Loucy (cell line): ENCODE results near the gene TMEM235.

Experiments used
- H2AFZ ChIP-seq: fragments of 200-600 bp; sonication (generic); 2 replicates; pipeline ENCODE4 v1.6.0; 2016; ENCODE audit warnings: antibody characterized with exemption, mild to moderate bottlenecking, low read length, moderate library complexity
- H3F3A ChIP-seq: fragments of 200-600 bp; 2 replicates; pipeline ENCODE4 v1.6.0; 2016; ENCODE audit warnings: antibody characterized with exemption, low read depth, mild to moderate bottlenecking
- H3K27me3 ChIP-seq: fragments of 200-600 bp; sonication (generic); 2 replicates; pipeline ENCODE4 v1.6.1; 2014; ENCODE audit warnings: low read length, mild to moderate bottlenecking; ENCODE audit not compliant: insufficient read depth, poor library complexity, severe bottlenecking
- H3K36me3 ChIP-seq: fragments of 200-600 bp; sonication (generic); 2 replicates; pipeline ENCODE4 v1.6.1; 2016; ENCODE audit warnings: low read length; ENCODE audit not compliant: insufficient read depth
- H3K4me1 ChIP-seq: fragments of 200-600 bp; sonication (generic); 2 replicates; pipeline ENCODE4 v1.5.1; 2014; ENCODE audit warnings: low read length, mild to moderate bottlenecking; ENCODE audit not compliant: insufficient read depth, poor library complexity, severe bottlenecking
- H3K4me2 ChIP-seq: fragments of 200-600 bp; sonication (generic); 2 replicates; pipeline ENCODE4 v1.6.0; 2014; ENCODE audit warnings: antibody characterized with exemption, low read length, low read depth, mild to moderate bottlenecking; ENCODE audit not compliant: poor library complexity, severe bottlenecking
- H3K4me3 ChIP-seq: fragments of 200-600 bp; sonication (generic); 2 replicates; pipeline ENCODE4 v1.5.1; 2014; ENCODE audit warnings: low read length, mild to moderate bottlenecking, mixed read lengths; ENCODE audit not compliant: poor library complexity, severe bottlenecking
- H3K79me2 ChIP-seq: fragments of 200-600 bp; sonication (generic); 2 replicates; pipeline ENCODE4 v1.6.1; 2014; ENCODE audit warnings: low read length; ENCODE audit not compliant: insufficient read depth
- H3K9ac ChIP-seq: fragments of 200-600 bp; sonication (generic); 2 replicates; pipeline ENCODE4 v1.6.0; 2014; ENCODE audit warnings: mild to moderate bottlenecking, low read depth, low read length, moderate library complexity; ENCODE audit not compliant: poor library complexity, severe bottlenecking
- H3K9me2 ChIP-seq: fragments of 200-600 bp; sonication (generic); replicated peaks from 2 replicates; pipeline ENCODE4 v1.6.1; 2016; ENCODE audit warnings: low read depth, low read length, mixed read lengths
- H3K9me3 ChIP-seq: fragments of 200-600 bp; sonication (generic); 2 replicates; pipeline ENCODE4 v1.6.1; 2014; ENCODE audit warnings: mild to moderate bottlenecking, antibody characterized with exemption, low read length, low read depth; ENCODE audit not compliant: insufficient read depth
- H4K20me1 ChIP-seq: fragments of 200-600 bp; sonication (generic); 2 replicates; pipeline ENCODE4 v1.6.0; 2014; ENCODE audit warnings: antibody characterized with exemption, low read length, mild to moderate bottlenecking; ENCODE audit not compliant: insufficient read depth, poor library complexity, severe bottlenecking
- CTCF ChIP-seq: fragments of 200-600 bp; sonication (generic); conservative IDR thresholded peaks from 2 replicates; pipeline ENCODE4 v1.5.1; 2014; ENCODE audit warnings: mild to moderate bottlenecking, antibody characterized with exemption, low read length
- EZH2phosphoT487 ChIP-seq: fragments of 200-600 bp; IDR thresholded peaks from 2 replicates; pipeline ENCODE4 v1.6.1; 2018; ENCODE audit warnings: antibody characterized with exemption, mild to moderate bottlenecking, moderate library complexity, borderline replicate concordance

TMEM235 gene

GRCh38 chr17:78276098-78276887 is 44.9 kb downstream of the TMEM235 start:
- Histone ChIP-seq H3K36me3 (no peaks in the 10 kb centered on the region), H3K9ac (no peak overlapping the region), H3F3A (no peaks in the 10 kb centered on the region), H2AFZ (no peak overlapping the region), H4K20me1 (no peaks in the 10 kb centered on the region), H3K4me2 (no peak overlapping the region), H3K4me3 (no peak overlapping the region), H3K9me2 (no peaks in the 10 kb centered on the region), H3K4me1 (no peaks in the 10 kb centered on the region), H3K79me2 (no peaks in the 10 kb centered on the region), H3K27me3 (no peaks in the 10 kb centered on the region), H3K9me3 (no peaks in the 10 kb centered on the region)
- no peak for TF ChIP-seq EZH2phosphoT487
- no peak for TF ChIP-seq CTCF

- H3K4me3 ChIP-seq: no peak overlapping the region
- TF ChIP-seq CTCF (no peak), EZH2phosphoT487 (no peak)
- H3K4me2 ChIP-seq: no peak overlapping the region
- H3K9ac ChIP-seq: no peak overlapping the region
- no peaks in the 10 kb centered on the region for H4K20me1 ChIP-seq
- H3F3A ChIP-seq: no peaks in the 10 kb centered on the region
- no peaks in the 10 kb centered on the region for H3K79me2 ChIP-seq
- no peaks in the 10 kb centered on the region for H3K9me2 ChIP-seq
- no peaks in the 10 kb centered on the region for H3K4me1 ChIP-seq
- H3K36me3 ChIP-seq: no peaks in the 10 kb centered on the region
- H2AFZ ChIP-seq: no peak overlapping the region
- no peaks in the 10 kb centered on the region for H3K9me3 ChIP-seq
- no peaks in the 10 kb centered on the region for H3K27me3 ChIP-seq
Measured at GRCh38 chr17:78278139-78278741, 46.8 kb downstream of the TMEM235 start.

- H2AFZ ChIP-seq: no peak overlapping the region
- H4K20me1 ChIP-seq: no peaks in the 10 kb centered on the region
- no peak overlapping the region for H3K4me3 ChIP-seq
- H3K4me1 ChIP-seq: no peaks in the 10 kb centered on the region
- no peaks in the 10 kb centered on the region for H3F3A ChIP-seq
- H3K36me3 ChIP-seq: no peaks in the 10 kb centered on the region
- no peaks in the 10 kb centered on the region for H3K27me3 ChIP-seq
- H3K9me3 ChIP-seq: no peaks in the 10 kb centered on the region
- TF ChIP-seq CTCF: no peak
- no peak overlapping the region for H3K9ac ChIP-seq
- no peak overlapping the region for H3K4me2 ChIP-seq
- H3K9me2 ChIP-seq: no peaks in the 10 kb centered on the region
- H3K79me2 ChIP-seq: no peaks in the 10 kb centered on the region
Measured at GRCh38 chr17:78279360-78279990, 48.0 kb downstream of the TMEM235 start.
